Neural crest cell (in vitro differentiated cells): Measurements from ENCODE around the gene C2orf76. TPM values are rescaled to one million over a fixed set of nuclear protein-coding genes. Genes with fewer than 3 reads are reported as not detected.

Experiments used
- DNase-seq: peaks from one replicate; pipeline ENCODE4 v3.0.0; 2021; ENCODE audit warnings: low read depth, mixed read lengths, low spot score
- H3K27ac Mint-ChIP-seq: one replicate; pipeline ENCODE4 v1.8.0; 2021; ENCODE audit warnings: mild to moderate bottlenecking, mixed read lengths; ENCODE audit not compliant: unreplicated experiment
- H3K27me3 Mint-ChIP-seq: 2 replicates; pipeline ENCODE4 v1.8.0; 2021; ENCODE audit warnings: low read depth, mild to moderate bottlenecking, mixed read lengths
- H3K36me3 Mint-ChIP-seq: 2 replicates; pipeline ENCODE4 v1.8.0; 2021; ENCODE audit warnings: low read depth, mild to moderate bottlenecking, mixed read lengths
- H3K4me1 Mint-ChIP-seq: 2 replicates; pipeline ENCODE4 v1.8.0; 2021; ENCODE audit warnings: mixed read lengths
- H3K4me3 Mint-ChIP-seq: one replicate; pipeline ENCODE4 v1.8.0; 2021; ENCODE audit warnings: mild to moderate bottlenecking, mixed read lengths
- H3K9me3 Mint-ChIP-seq: 2 replicates; pipeline ENCODE4 v1.8.0; 2021; ENCODE audit warnings: mixed read lengths
- CTCF ChIP-seq: fragments of 200-600 bp; sonication (generic); conservative IDR thresholded peaks from 2 replicates; pipeline ENCODE4 v1.5.0; 2021; ENCODE audit warnings: antibody characterized with exemption, mild to moderate bottlenecking
- total RNA-seq: library from RNA; stranded (reverse); gene quantifications from 2 replicates; pipeline ENCODE4 v1.2.1, GENCODE V29; 2021

The C2orf76 gene
- total RNA-seq, 1 donor from 2014 or later: 11.6 TPM

- H3K4me1 Mint-ChIP-seq: no peaks in the 10 kb centered on the region
- H3K9me3 Mint-ChIP-seq: no peaks in the 10 kb centered on the region
- no peaks in the 10 kb centered on the region for H3K36me3 Mint-ChIP-seq
- H3K4me3 Mint-ChIP-seq: no peak overlapping the region
- H3K27ac Mint-ChIP-seq: no peak overlapping the region
- TF ChIP-seq CTCF: no peak
- H3K27me3 Mint-ChIP-seq: no peaks in the 10 kb centered on the region
- no peak for DNase-seq
Observed at GRCh38 chr2:119324685-119325270, 41.9 kb downstream of the C2orf76 start.

GRCh38 chr2:119323459-119323858 is 43.2 kb downstream of the C2orf76 start:
- no peaks in the 10 kb centered on the region for H3K9me3 Mint-ChIP-seq
- no peak for TF ChIP-seq CTCF
- H3K4me3 Mint-ChIP-seq: no peak overlapping the region
- H3K4me1 Mint-ChIP-seq: no peaks in the 10 kb centered on the region
- no peak for DNase-seq
- H3K36me3 Mint-ChIP-seq: no peaks in the 10 kb centered on the region
- H3K27me3 Mint-ChIP-seq: no peaks in the 10 kb centered on the region
- H3K27ac Mint-ChIP-seq: no peak overlapping the region

GRCh38 chr2:119319593-119319992 is 47.0 kb downstream of the C2orf76 start:
- H3K27me3 Mint-ChIP-seq: no peaks in the 10 kb centered on the region
- TF ChIP-seq CTCF: no peak
- H3K36me3 Mint-ChIP-seq: peaks cover 3% of the 10 kb centered on the region
- no peak overlapping the region for H3K4me3 Mint-ChIP-seq
- H3K4me1 Mint-ChIP-seq: peaks cover 7% of the 10 kb centered on the region
- DNase-seq: no peak
- H3K9me3 Mint-ChIP-seq: peaks cover 3% of the 10 kb centered on the region
- no peak overlapping the region for H3K27ac Mint-ChIP-seq

GRCh38 chr2:119317554-119317953 is 49.1 kb downstream of the C2orf76 start:
- H3K27ac Mint-ChIP-seq: no peak overlapping the region
- no peaks in the 10 kb centered on the region for H3K27me3 Mint-ChIP-seq
- H3K36me3 Mint-ChIP-seq: peaks cover 6% of the 10 kb centered on the region
- H3K4me1 Mint-ChIP-seq: peaks cover 7% of the 10 kb centered on the region
- no peak for DNase-seq
- TF ChIP-seq CTCF: no peak
- no peak overlapping the region for H3K4me3 Mint-ChIP-seq
- peaks cover 6% of the 10 kb centered on the region for H3K9me3 Mint-ChIP-seq

GRCh38 chr2:119316066-119316465 is 50.6 kb downstream of the C2orf76 start:
- H3K36me3 Mint-ChIP-seq: peaks cover 6% of the 10 kb centered on the region
- no peaks in the 10 kb centered on the region for H3K27me3 Mint-ChIP-seq
- no peak for DNase-seq
- peaks cover 6% of the 10 kb centered on the region for H3K9me3 Mint-ChIP-seq
- H3K4me1 Mint-ChIP-seq: peaks cover 7% of the 10 kb centered on the region
- no peak overlapping the region for H3K4me3 Mint-ChIP-seq
- no peak for TF ChIP-seq CTCF
- H3K27ac Mint-ChIP-seq: no peak overlapping the region
